GM23338 (cell line): ENCODE results near the gene THEM5. TPM values are rescaled to one million over a fixed set of nuclear protein-coding genes. Genes with fewer than 3 reads are reported as not detected.

Source experiments
- ATAC-seq: fragments of 200-7000 bp; cut with Tn5 transposase; 3 replicates; pipeline ENCODE4 v1.9.1; 2020
- DNase-seq: peaks from one replicate; pipeline ENCODE4 v3.0.0-alpha.2; 2015; ENCODE audit warnings: low spot score
- H2AFZ ChIP-seq: fragments of 200-600 bp; sonication (generic); 2 replicates; pipeline ENCODE4 v1.8.0; 2016; ENCODE audit warnings: antibody characterized with exemption, mild to moderate bottlenecking, moderate library complexity
- H3F3A ChIP-seq: fragments of 200-600 bp; sonication (generic); replicated peaks from 2 replicates; pipeline ENCODE4 v1.8.0; 2017; ENCODE audit warnings: antibody characterized with exemption, mixed run types, low read depth
- H3K27ac ChIP-seq: fragments of 200-600 bp; sonication (generic); 2 replicates; pipeline ENCODE4 v1.6.1; 2016; ENCODE audit warnings: low read depth
- H3K27me3 ChIP-seq: fragments of 200-600 bp; sonication (generic); 2 replicates; pipeline ENCODE4 v1.8.0; 2016; ENCODE audit warnings: mild to moderate bottlenecking, mixed run types, moderate library complexity; ENCODE audit not compliant: insufficient read depth
- H3K36me3 ChIP-seq: fragments of 200-600 bp; sonication (generic); 2 replicates; pipeline ENCODE4 v1.8.0; 2016; ENCODE audit warnings: mild to moderate bottlenecking; ENCODE audit not compliant: insufficient read depth
- H3K4me1 ChIP-seq: fragments of 200-600 bp; sonication (generic); 2 replicates; pipeline ENCODE4 v1.8.0; 2016; ENCODE audit warnings: mild to moderate bottlenecking, moderate library complexity; ENCODE audit not compliant: insufficient read depth
- H3K4me2 ChIP-seq: fragments of 200-600 bp; sonication (generic); 2 replicates; pipeline ENCODE4 v1.7.1; 2017; ENCODE audit warnings: mixed run types
- H3K4me3 ChIP-seq: fragments of 200-600 bp; sonication (generic); 2 replicates; pipeline ENCODE4 v1.6.1; 2016; ENCODE audit warnings: mixed run types
- H3K79me2 ChIP-seq: fragments of 200-600 bp; sonication (generic); replicated peaks from 2 replicates; pipeline ENCODE4 v1.8.0; 2017; ENCODE audit warnings: mild to moderate bottlenecking; ENCODE audit not compliant: insufficient read depth
- H3K9me2 ChIP-seq: fragments of 200-600 bp; sonication (generic); 2 replicates; pipeline ENCODE4 v1.8.0; 2017; ENCODE audit not compliant: insufficient read depth
- H4K20me1 ChIP-seq: fragments of 200-600 bp; sonication (generic); replicated peaks from 2 replicates; pipeline ENCODE4 v1.8.0; 2017; ENCODE audit warnings: mild to moderate bottlenecking; ENCODE audit not compliant: insufficient read depth
- H3K27ac Mint-ChIP-seq: 2 replicates; pipeline ENCODE4 v1.8.0; 2020; ENCODE audit warnings: inconsistent platforms, mild to moderate bottlenecking, moderate library complexity, mixed read lengths
- H3K27me3 Mint-ChIP-seq: 3 replicates; pipeline ENCODE4 v1.8.0; 2022; ENCODE audit warnings: low read depth, mild to moderate bottlenecking, moderate library complexity, mixed read lengths, inconsistent platforms; ENCODE audit not compliant: insufficient read depth, poor library complexity
- H3K36me3 Mint-ChIP-seq: 3 replicates; pipeline ENCODE4 v1.8.0; 2021; ENCODE audit warnings: low read depth, mild to moderate bottlenecking, inconsistent platforms, moderate library complexity, mixed read lengths
- H3K4me1 Mint-ChIP-seq: 3 replicates; pipeline ENCODE4 v1.8.0; 2020; ENCODE audit warnings: mild to moderate bottlenecking, inconsistent platforms, mixed read lengths
- H3K4me3 Mint-ChIP-seq: 3 replicates; pipeline ENCODE4 v1.8.0; 2021; ENCODE audit warnings: moderate library complexity, mild to moderate bottlenecking, inconsistent platforms, mixed read lengths
- H3K9me3 Mint-ChIP-seq: 3 replicates; pipeline ENCODE4 v1.8.0; 2020; ENCODE audit warnings: moderate library complexity, mild to moderate bottlenecking, inconsistent platforms, mixed read lengths
- CREB1 ChIP-seq: fragments of 250-450 bp; sonication (Bioruptor Pico); IDR thresholded peaks from 2 replicates; pipeline ENCODE4 v1.5.0; 2020; ENCODE audit warnings: low read depth, mild to moderate bottlenecking, moderate library complexity
- EZH2 ChIP-seq: fragments of 200-600 bp; sonication (generic); IDR thresholded peaks from one replicate; pipeline ENCODE4 v1.8.0; 2017; ENCODE audit warnings: antibody characterized with exemption, mild to moderate bottlenecking, low read depth; ENCODE audit not compliant: unreplicated experiment
- JUNB ChIP-seq: IDR thresholded peaks from one replicate; pipeline ENCODE4 v1.6.1; 2016; ENCODE audit warnings: antibody characterized with exemption; ENCODE audit not compliant: unreplicated experiment
- NANOG ChIP-seq: IDR thresholded peaks from 2 replicates; pipeline ENCODE4 v1.6.1; 2016; ENCODE audit warnings: antibody characterized with exemption, borderline replicate concordance
- REST ChIP-seq: IDR thresholded peaks from one replicate; pipeline ENCODE4 v1.6.1; 2018; ENCODE audit warnings: antibody characterized with exemption; ENCODE audit not compliant: unreplicated experiment
- STAT1 ChIP-seq: IDR thresholded peaks from one replicate; pipeline ENCODE4 v1.6.1; 2016; ENCODE audit warnings: antibody characterized with exemption; ENCODE audit not compliant: unreplicated experiment
- ZNF114 ChIP-seq: fragments of 250-450 bp; sonication (Bioruptor Pico); IDR thresholded peaks from 2 replicates; pipeline ENCODE4 v1.5.0; 2020; ENCODE audit warnings: mild to moderate bottlenecking, moderate library complexity
- ZNF331 ChIP-seq: fragments of 250-450 bp; sonication (Bioruptor Pico); IDR thresholded peaks from 2 replicates; pipeline ENCODE4 v1.5.0; 2020; ENCODE audit warnings: low read depth, mild to moderate bottlenecking, moderate library complexity
- polyA plus RNA-seq: library from polyadenylated mRNA; unstranded; fragments of >200 nt; fragmentation: Nextera tagmentation; extraction: Ambion mirVana; gene quantifications from 2 replicates; pipeline ENCODE4 v1.2.1, GENCODE V29; 2016
- total RNA-seq: library from RNA; depleted of rRNA; stranded (reverse); fragments of >200 nt; shearing (Covaris generic); gene quantifications from 2 replicates; pipeline ENCODE4 v1.2.3, GENCODE V29; 2014
- TF ChIP-seq, protein P1 (sequence below), 2 experiments: fragments of 200-600 bp in 1 of 2; sonication (generic) in 1 of 2; conservative IDR thresholded peaks; 2 replicates each; pipeline versions ENCODE4 v1.5.1 to v1.6.1; 2016 to 2017; ENCODE audit warnings: antibody characterized with exemption in 2 of 2, low read depth in 2 of 2, mild to moderate bottlenecking in 2 of 2, moderate library complexity in 1 of 2

Gene THEM5
- total and polyA plus RNA-seq, 2 experiments from 2014 or later = not detected

- no peak overlapping the region for H3K27ac ChIP-seq
- no peak overlapping the region; the same call in 2 of the 3 replicates for H3K4me3 Mint-ChIP-seq
- peaks cover 38% of the 10 kb centered on the region for H3K4me1 ChIP-seq
- H3K79me2 ChIP-seq = no peaks in the 10 kb centered on the region
- H3F3A ChIP-seq = no peaks in the 10 kb centered on the region; the same call in 1 of the 2 replicates
- ATAC-seq (no peak), DNase-seq (no peak)
- H4K20me1 ChIP-seq = no peaks in the 10 kb centered on the region
- no peaks in the 10 kb centered on the region for H3K27me3 ChIP-seq
- peaks cover 45% of the 10 kb centered on the region for H3K4me1 Mint-ChIP-seq
- H3K9me3 Mint-ChIP-seq = no peaks in the 10 kb centered on the region
- no peak overlapping the region for H3K27ac Mint-ChIP-seq
- H3K4me2 ChIP-seq = peak overlapping the region; percentile 74
- peaks cover 20% of the 10 kb centered on the region for H3K27me3 Mint-ChIP-seq
- TF ChIP-seq REST (no peak), CREB1 (CRISPR knock-in tag) (no peak), ZNF331 (no peak), STAT1 (no peak), EZH2 (no peak), JUNB (no peak)
- H3K36me3 Mint-ChIP-seq = no peaks in the 10 kb centered on the region
- H3K36me3 ChIP-seq = no peaks in the 10 kb centered on the region
- no peak overlapping the region for H3K4me3 ChIP-seq
- H3K9me2 ChIP-seq = no peaks in the 10 kb centered on the region
- H2AFZ ChIP-seq = peak overlapping the region; percentile 91; the same call in 1 of the 2 replicates
Observed at GRCh38 chr1:151825204-151825603, 28.3 kb downstream of the THEM5 start.

DNA sequence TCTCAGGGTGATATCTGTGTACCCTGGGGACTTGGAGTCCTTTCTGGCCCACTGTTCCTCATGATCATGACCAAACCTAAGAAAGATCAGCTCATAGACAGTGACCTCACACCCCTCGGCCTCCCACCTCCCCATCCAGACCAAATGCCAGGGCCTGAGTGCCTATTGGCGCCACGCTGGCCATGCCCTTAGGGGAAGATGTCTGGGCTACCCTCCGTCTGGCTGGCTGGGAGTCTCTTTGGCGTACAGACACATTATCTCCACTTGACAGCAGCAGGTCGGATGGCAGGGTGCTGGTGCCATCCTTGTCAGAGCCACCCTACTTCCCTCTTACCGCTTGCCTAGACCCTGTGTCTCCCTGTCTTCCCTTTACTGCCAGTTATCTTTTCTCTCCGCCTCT is 30.3 kb downstream of the THEM5 start:
- Mint-ChIP-seq H3K27me3 (peaks cover 22% of the 10 kb centered on the region), H3K4me3 (no peak overlapping the region), H3K9me3 (no peaks in the 10 kb centered on the region)

More for the DNA sequence above, 30.3 kb downstream of the THEM5 start:
- Histone ChIP-seq H3K9me2 (no peaks in the 10 kb centered on the region), H3F3A (no peaks in the 10 kb centered on the region), H3K4me1 (peaks cover 18% of the 10 kb centered on the region), H3K4me3 (no peak overlapping the region), H3K4me2 (no peak overlapping the region), H3K27me3 (no peaks in the 10 kb centered on the region), H2AFZ (no peak overlapping the region), H3K79me2 (no peaks in the 10 kb centered on the region), H4K20me1 (no peaks in the 10 kb centered on the region), H3K27ac (no peak overlapping the region), H3K36me3 (no peaks in the 10 kb centered on the region)
- Mint-ChIP-seq H3K27ac (no peak overlapping the region), H3K4me1 (peaks cover 27% of the 10 kb centered on the region), H3K36me3 (no peaks in the 10 kb centered on the region)
- no peak for ATAC-seq
- TF ChIP-seq NANOG (no peak), STAT1 (no peak), JUNB (no peak), REST (no peak), ZNF114 (CRISPR knock-in tag) (no peak), ZNF331 (no peak)
- TF ChIP-seq, protein P1, sequence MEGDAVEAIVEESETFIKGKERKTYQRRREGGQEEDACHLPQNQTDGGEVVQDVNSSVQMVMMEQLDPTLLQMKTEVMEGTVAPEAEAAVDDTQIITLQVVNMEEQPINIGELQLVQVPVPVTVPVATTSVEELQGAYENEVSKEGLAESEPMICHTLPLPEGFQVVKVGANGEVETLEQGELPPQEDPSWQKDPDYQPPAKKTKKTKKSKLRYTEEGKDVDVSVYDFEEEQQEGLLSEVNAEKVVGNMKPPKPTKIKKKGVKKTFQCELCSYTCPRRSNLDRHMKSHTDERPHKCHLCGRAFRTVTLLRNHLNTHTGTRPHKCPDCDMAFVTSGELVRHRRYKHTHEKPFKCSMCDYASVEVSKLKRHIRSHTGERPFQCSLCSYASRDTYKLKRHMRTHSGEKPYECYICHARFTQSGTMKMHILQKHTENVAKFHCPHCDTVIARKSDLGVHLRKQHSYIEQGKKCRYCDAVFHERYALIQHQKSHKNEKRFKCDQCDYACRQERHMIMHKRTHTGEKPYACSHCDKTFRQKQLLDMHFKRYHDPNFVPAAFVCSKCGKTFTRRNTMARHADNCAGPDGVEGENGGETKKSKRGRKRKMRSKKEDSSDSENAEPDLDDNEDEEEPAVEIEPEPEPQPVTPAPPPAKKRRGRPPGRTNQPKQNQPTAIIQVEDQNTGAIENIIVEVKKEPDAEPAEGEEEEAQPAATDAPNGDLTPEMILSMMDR (conservative IDR thresholded peaks at IDR 0.05; ENCODE audit: low read depth in 2 of 2) = no peak
- DNase-seq = no peak
